ENCODE data around the gene ULK3.

DNA sequence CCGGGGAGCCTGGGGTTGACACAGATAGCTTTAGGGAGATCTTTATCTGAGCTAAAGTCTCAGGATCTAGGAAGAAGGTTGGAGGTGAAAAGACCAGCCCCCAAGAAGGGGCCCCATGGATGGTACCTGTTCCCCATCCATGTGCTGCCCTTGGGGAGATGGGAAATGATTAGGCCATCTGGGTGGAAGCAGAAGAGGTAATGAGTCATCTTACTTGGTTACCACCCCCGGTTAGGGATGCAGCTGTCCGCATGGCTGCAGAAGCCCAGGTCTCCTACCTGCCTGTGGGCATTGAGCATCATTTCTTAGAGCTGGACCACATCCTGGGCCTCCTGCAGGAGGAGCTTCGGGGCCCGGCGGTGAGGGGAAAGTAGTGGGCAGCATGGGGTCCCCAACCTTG, 19.6 kb downstream of the ULK3 start:
- TF ChIP-seq, protein P1, sequence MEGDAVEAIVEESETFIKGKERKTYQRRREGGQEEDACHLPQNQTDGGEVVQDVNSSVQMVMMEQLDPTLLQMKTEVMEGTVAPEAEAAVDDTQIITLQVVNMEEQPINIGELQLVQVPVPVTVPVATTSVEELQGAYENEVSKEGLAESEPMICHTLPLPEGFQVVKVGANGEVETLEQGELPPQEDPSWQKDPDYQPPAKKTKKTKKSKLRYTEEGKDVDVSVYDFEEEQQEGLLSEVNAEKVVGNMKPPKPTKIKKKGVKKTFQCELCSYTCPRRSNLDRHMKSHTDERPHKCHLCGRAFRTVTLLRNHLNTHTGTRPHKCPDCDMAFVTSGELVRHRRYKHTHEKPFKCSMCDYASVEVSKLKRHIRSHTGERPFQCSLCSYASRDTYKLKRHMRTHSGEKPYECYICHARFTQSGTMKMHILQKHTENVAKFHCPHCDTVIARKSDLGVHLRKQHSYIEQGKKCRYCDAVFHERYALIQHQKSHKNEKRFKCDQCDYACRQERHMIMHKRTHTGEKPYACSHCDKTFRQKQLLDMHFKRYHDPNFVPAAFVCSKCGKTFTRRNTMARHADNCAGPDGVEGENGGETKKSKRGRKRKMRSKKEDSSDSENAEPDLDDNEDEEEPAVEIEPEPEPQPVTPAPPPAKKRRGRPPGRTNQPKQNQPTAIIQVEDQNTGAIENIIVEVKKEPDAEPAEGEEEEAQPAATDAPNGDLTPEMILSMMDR (IDR thresholded peaks at IDR 0.05) = no peak
- TF ChIP-seq POLR2AphosphoS5 (IDR thresholded peaks at IDR 0.05; ENCODE audit: insufficient read depth in 1 of 2, low read depth in 1 of 2) = no peak
- TF ChIP-seq POLR2A (IDR thresholded peaks at IDR 0.05) = no peak

All from vagina (tissue), 2 donors.